Brain microvascular endothelial cell (primary cell): ENCODE data around the gene TRMT112.

Experiments
- DNase-seq: peaks from one replicate; pipeline ENCODE4 v3.0.0-alpha.2; 2020
- H3K27ac ChIP-seq: fragments of 250-450 bp; sonication (Bioruptor Pico); 2 replicates; pipeline ENCODE4 v1.5.1; 2020; ENCODE audit warnings: mild to moderate bottlenecking, moderate library complexity
- H3K27me3 ChIP-seq: fragments of 250-450 bp; sonication (Bioruptor Pico); replicated peaks from 2 replicates; pipeline ENCODE4 v1.5.1; 2020; ENCODE audit warnings: mild to moderate bottlenecking
- H3K36me3 ChIP-seq: fragments of 250-450 bp; sonication (Bioruptor Pico); replicated peaks from 2 replicates; pipeline ENCODE4 v1.5.1; 2020; ENCODE audit warnings: mild to moderate bottlenecking
- H3K4me3 ChIP-seq: 2 replicates; pipeline ENCODE4 v1.5.1; 2011; ENCODE audit warnings: low read depth, mild to moderate bottlenecking, control low read depth, low read length, moderate library complexity
- in situ Hi-C: cut with HindIII; loops from 2 replicates; pipeline ENCODE4 v1.10.0; 2017; ENCODE audit warnings: low sequenced_read_pairs, low pct_ligation_motif_present
- TF ChIP-seq, protein P1 (sequence below): IDR thresholded peaks from 2 replicates; pipeline ENCODE4 v1.5.1; 2011; ENCODE audit warnings: low read depth, mild to moderate bottlenecking, moderate library complexity, low read length, control low read depth, inconsistent platforms; ENCODE audit errors: missing control alignments

Gene TRMT112

DNA sequence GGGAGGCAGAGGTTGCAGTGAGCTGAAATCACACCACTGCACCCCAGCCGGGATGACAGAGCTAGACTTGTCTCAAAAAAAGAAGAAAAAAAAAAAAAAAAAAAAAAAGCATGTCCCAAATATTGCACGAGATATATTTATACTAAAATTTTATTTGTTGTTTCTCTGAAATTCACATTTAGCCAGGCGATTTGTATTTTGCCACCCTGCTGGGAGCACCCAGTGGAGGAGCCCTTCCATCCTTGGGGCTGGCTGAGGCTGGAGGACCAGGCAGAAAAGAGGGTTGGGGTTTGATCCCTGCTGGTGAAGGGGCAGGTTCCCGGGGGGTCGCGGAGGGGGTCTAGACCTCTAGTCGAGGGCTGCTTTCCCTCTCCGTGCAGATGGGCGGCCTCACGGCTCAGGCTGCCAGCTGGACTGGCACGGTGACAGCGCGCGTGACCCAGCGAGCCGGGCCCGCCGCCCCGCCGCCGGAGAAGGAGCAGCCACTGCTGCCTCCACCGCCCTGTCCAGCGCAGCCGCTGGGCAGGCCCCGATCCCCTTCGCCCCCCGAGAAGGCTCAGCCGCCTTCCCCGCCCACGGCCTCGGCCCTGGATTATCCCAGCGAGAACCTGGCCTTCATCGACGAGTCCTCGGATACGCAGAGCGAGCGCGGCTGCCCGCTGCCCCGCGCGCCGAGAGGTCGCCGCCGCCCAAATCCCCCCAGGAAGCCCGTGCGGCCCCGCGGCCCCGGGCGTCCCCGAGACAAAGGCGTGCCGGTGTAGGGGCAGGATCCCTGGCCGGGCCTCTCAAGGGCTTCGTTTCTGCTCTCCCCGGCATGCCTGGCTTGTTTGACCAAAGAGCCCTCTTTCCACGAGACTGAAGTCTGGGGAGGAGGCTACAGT is 18.2 kb downstream of the TRMT112 start:
- peaks cover 53% of the 10 kb centered on the region for H3K27me3 ChIP-seq
- TF ChIP-seq, protein P1, sequence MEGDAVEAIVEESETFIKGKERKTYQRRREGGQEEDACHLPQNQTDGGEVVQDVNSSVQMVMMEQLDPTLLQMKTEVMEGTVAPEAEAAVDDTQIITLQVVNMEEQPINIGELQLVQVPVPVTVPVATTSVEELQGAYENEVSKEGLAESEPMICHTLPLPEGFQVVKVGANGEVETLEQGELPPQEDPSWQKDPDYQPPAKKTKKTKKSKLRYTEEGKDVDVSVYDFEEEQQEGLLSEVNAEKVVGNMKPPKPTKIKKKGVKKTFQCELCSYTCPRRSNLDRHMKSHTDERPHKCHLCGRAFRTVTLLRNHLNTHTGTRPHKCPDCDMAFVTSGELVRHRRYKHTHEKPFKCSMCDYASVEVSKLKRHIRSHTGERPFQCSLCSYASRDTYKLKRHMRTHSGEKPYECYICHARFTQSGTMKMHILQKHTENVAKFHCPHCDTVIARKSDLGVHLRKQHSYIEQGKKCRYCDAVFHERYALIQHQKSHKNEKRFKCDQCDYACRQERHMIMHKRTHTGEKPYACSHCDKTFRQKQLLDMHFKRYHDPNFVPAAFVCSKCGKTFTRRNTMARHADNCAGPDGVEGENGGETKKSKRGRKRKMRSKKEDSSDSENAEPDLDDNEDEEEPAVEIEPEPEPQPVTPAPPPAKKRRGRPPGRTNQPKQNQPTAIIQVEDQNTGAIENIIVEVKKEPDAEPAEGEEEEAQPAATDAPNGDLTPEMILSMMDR, result no peak
- in situ Hi-C loops, result no loop called here
- no peak for DNase-seq
- no peak overlapping the region for H3K27ac ChIP-seq
- no peak overlapping the region for H3K4me3 ChIP-seq
- no peaks in the 10 kb centered on the region for H3K36me3 ChIP-seq

DNA sequence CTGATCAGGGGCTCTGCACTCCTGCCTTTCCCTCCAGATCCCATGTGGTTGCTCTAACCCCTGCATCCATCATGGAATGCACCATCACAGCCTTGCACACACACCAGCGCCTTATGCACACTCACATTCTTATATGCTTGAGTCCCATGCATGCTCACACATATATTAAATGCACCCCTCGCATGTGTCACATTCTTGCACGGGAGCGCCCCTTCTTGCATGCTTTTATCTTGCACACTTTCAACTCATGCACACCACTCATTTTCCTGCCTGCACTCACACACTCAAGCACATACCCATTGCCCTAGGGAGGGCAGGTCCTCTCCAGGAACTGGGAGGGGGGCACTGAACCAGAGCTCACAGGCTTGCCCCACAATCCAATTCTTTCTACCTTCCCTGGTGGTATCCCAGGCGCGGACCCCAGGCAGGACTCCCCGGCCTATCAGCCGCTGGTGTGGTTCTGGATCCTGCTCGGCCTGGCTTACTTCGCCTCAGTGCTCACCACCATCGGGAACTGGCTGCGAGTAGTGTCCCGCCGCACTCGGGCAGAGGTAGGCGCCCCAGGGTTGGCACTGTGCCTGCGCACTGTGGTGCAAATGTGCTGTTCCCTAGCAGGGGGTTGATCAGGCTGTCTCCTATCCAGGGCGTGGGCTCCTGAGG is 19.5 kb downstream of the TRMT112 start:
- no peak overlapping the region for H3K4me3 ChIP-seq
- peaks cover 65% of the 10 kb centered on the region for H3K27me3 ChIP-seq
- DNase-seq, result no peak
- no peak overlapping the region for H3K27ac ChIP-seq
- H3K36me3 ChIP-seq, result no peaks in the 10 kb centered on the region
- in situ Hi-C loops, result no loop called here
- TF ChIP-seq, protein P1, result no peak

DNA sequence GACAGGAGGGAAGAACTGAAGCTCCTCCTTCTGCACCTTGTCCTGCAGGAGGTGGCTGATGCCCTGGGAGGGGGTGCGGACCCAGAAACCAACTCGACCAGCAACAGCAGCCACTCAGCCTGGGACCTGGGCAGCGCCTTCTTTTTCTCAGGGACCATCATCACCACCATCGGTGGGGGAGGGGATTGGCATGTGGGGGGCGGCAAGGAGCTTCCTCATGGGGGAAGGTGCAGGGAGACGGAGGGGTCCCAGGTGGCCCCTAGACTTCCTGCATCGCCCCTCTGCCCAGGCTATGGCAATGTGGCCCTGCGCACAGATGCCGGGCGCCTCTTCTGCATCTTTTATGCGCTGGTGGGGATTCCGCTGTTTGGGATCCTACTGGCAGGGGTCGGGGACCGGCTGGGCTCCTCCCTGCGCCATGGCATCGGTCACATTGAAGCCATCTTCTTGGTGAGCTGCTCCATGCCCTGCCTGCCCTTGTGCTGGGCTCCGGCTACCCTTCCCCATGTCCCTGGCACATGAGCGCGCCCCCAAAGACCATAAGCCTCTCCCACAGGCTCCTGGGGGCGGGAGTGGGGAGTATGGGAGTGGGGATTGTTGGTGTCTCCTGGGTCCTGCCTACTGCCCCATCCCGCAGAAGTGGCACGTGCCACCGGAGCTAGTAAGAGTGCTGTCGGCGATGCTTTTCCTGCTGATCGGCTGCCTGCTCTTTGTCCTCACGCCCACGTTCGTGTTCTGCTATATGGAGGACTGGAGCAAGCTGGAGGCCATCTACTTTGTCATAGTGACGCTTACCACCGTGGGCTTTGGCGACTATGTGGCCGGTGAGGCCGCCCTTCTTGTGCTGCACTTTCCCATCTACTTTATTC is 20.3 kb downstream of the TRMT112 start:
- no peak for DNase-seq
- Histone ChIP-seq H3K27ac (no peak overlapping the region), H3K27me3 (peaks cover 73% of the 10 kb centered on the region), H3K36me3 (no peaks in the 10 kb centered on the region), H3K4me3 (no peak overlapping the region)
- TF ChIP-seq, protein P1, result no peak
- in situ Hi-C loops, result no loop called here

DNA sequence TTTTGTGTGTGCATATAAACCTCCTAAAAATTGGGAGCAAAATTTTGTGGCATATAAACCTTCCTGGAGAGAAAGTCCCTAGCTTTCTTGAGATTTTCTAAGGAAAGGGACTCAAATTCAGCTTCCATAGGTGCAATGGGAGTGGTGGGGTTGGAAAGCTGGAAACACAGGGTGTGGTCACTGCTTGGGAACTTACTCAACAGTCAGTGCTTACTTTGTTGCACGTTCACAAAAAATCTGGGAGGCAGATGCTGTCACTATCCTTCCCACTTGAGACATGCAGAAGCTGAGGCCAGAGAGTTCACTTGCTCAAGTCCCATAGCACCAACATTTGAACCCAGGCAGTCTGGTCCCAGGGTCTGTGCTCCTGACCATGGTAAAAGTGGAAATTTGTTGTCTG is 21.1 kb downstream of the TRMT112 start:
- in situ Hi-C loops, result no loop called here
- TF ChIP-seq, protein P1, result no peak
- Histone ChIP-seq H3K27me3 (peaks cover 81% of the 10 kb centered on the region), H3K4me3 (no peak overlapping the region), H3K27ac (no peak overlapping the region), H3K36me3 (no peaks in the 10 kb centered on the region)
- DNase-seq, result no peak

DNA sequence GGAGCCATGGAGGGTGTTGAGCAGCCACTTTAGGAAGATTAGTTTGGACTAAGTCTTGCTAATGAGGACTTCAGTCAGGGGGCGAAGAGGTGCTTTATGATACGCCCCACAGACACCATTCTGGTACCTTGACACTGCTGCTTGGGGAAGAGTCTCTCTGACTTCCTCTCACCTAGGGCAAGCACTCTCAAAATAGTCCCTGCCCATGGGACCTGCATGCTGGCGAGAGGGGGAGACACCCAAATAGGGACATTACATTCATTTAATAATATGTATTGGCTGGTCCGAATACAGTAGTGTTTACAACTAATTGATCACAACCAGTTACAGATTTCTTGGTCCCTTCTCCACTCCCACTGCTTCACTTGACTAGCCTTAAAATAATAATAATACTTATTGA is 21.6 kb downstream of the TRMT112 start:
- H3K27ac ChIP-seq, result no peak overlapping the region
- H3K36me3 ChIP-seq, result no peaks in the 10 kb centered on the region
- H3K27me3 ChIP-seq, result peaks cover 86% of the 10 kb centered on the region
- no peak overlapping the region for H3K4me3 ChIP-seq
- no peak for DNase-seq
- TF ChIP-seq, protein P1, result no peak
- in situ Hi-C loops, result no loop called here
